ENCODE results near the gene BMP6.

BMP6 gene

GRCh38 chr6:7720346-7720745, 5.6 kb upstream of the BMP6 start:
- no peak for DNase-seq

GRCh38 chr6:7721649-7722048, 4.2 kb upstream of the BMP6 start:
- DNase-seq = no peak

- DNase-seq = peak; percentile 67
Measured at GRCh38 chr6:7723041-7723447, 2.9 kb upstream of the BMP6 start.

- no peak for DNase-seq
Measured at GRCh38 chr6:7723554-7723953, 2.3 kb upstream of the BMP6 start.

- DNase-seq = no peak
Measured at GRCh38 chr6:7725412-7725811, 487 bp upstream of the BMP6 start.

- DNase-seq = no peak
Measured at GRCh38 chr6:7726416-7727085, 652 bp downstream of the BMP6 start.

- no peak for DNase-seq
Measured at GRCh38 chr6:7727086-7727945, 1.4 kb downstream of the BMP6 start.

GRCh38 chr6:7727946-7728854, 2.3 kb downstream of the BMP6 start:
- DNase-seq = no peak

- no peak for DNase-seq
Measured at GRCh38 chr6:7728855-7729590, 3.1 kb downstream of the BMP6 start.

GRCh38 chr6:7730001-7730783, 4.3 kb downstream of the BMP6 start:
- DNase-seq = no peak

GRCh38 chr6:7730784-7731227, 4.9 kb downstream of the BMP6 start:
- DNase-seq = no peak

- no peak for DNase-seq
Measured at GRCh38 chr6:7731294-7731693, 5.4 kb downstream of the BMP6 start.

- no peak for DNase-seq
Measured at GRCh38 chr6:7732228-7732627, 6.3 kb downstream of the BMP6 start.

- no peak for DNase-seq
Measured at GRCh38 chr6:7734707-7735383, 8.9 kb downstream of the BMP6 start.

- DNase-seq = no peak
Measured at GRCh38 chr6:7737106-7737505, 11.2 kb downstream of the BMP6 start.

GRCh38 chr6:7737867-7738266, 12.0 kb downstream of the BMP6 start:
- no peak for DNase-seq

GRCh38 chr6:7742223-7742785, 16.4 kb downstream of the BMP6 start:
- no peak for DNase-seq

- no peak for DNase-seq
Measured at GRCh38 chr6:7745942-7746341, 20.0 kb downstream of the BMP6 start.

GRCh38 chr6:7747016-7747415, 21.1 kb downstream of the BMP6 start:
- no peak for DNase-seq

GRCh38 chr6:7747433-7747832, 21.5 kb downstream of the BMP6 start:
- no peak for DNase-seq

Measured in CD4-positive, alpha-beta T cell treated with Interleukin-17A for 4 hours (primary cell).